ENCODE results near the gene MINDY2.
"Not testable (repeated sequence)": the region's sequence is repeated elsewhere in the genome, so short reads cannot be mapped to it uniquely, and the experiment has no call there.

Gene MINDY2

GRCh38 chr15:58762285-58762684, 8.8 kb upstream of the MINDY2 start:
- Histone ChIP-seq H3K27ac (no peak overlapping the region), H3K36me3 (ENCODE audit: insufficient read depth, low read length) (no peaks in the 10 kb centered on the region), H3K9me3 (ENCODE audit: low read depth, low read length) (no peaks in the 10 kb centered on the region; the same call in 1 of the 2 replicates), H3K9ac (ENCODE audit: insufficient read length) (no peak overlapping the region), H3K4me3 (no peak overlapping the region)
- TF ChIP-seq FOXP2 (optimal IDR thresholded peaks at IDR 0.05; ENCODE audit: control extremely low read depth, extremely low read length, insufficient read depth): no peak
- no peak for TF ChIP-seq POLR2AphosphoS5 (IDR thresholded peaks at IDR 0.05; ENCODE audit: borderline replicate concordance, low read depth, low read length)
- TF ChIP-seq EZH2 (IDR thresholded peaks at IDR 0.05): no peak
- no peak for DNase-seq (ENCODE audit: low read depth, low spot score)

DNA sequence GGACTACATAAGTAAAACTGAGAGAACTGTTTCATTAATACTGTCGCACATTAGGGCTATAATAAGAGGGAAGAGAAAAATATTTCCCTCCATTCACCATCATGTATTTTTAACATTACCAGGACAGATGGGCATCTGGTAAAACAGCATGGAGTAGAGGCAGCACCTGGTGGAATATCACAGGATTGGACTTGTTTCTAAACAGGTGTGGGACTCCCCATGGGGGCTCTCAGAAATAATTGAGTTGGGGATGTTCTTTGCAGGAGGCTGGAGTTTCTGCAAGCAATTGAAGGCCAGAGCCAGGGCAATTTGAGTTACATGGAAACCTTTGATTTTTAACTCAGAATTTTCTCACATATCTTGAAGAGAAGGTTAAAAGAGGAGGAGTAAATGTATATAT, 8.4 kb upstream of the MINDY2 start:
- Histone ChIP-seq H3K27ac (no peak overlapping the region), H3K36me3 (ENCODE audit: insufficient read depth, low read length) (no peaks in the 10 kb centered on the region), H3K9me3 (ENCODE audit: low read depth, low read length) (no peaks in the 10 kb centered on the region; the same call in 1 of the 2 replicates), H3K9ac (ENCODE audit: insufficient read length) (no peak overlapping the region), H3K4me3 (no peak overlapping the region)
- no peak for DNase-seq (ENCODE audit: low read depth, low spot score)
- TF ChIP-seq EZH2 (IDR thresholded peaks at IDR 0.05): no peak
- TF ChIP-seq POLR2AphosphoS5 (IDR thresholded peaks at IDR 0.05; ENCODE audit: borderline replicate concordance, low read depth, low read length): no peak
- no peak for TF ChIP-seq FOXP2 (optimal IDR thresholded peaks at IDR 0.05; ENCODE audit: control extremely low read depth, extremely low read length, insufficient read depth)

GRCh38 chr15:58764468-58764867, 6.6 kb upstream of the MINDY2 start:
- H3K36me3 ChIP-seq (ENCODE audit: insufficient read depth, low read length): no peaks in the 10 kb centered on the region
- TF ChIP-seq POLR2AphosphoS5 (IDR thresholded peaks at IDR 0.05; ENCODE audit: borderline replicate concordance, low read depth, low read length): no peak
- no peak for TF ChIP-seq EZH2 (IDR thresholded peaks at IDR 0.05)
- no peak for TF ChIP-seq FOXP2 (optimal IDR thresholded peaks at IDR 0.05; ENCODE audit: control extremely low read depth, extremely low read length, insufficient read depth)
- DNase-seq (ENCODE audit: low read depth, low spot score): no peak

GRCh38 chr15:58766290-58766689, 4.8 kb upstream of the MINDY2 start:
- TF ChIP-seq POLR2AphosphoS5 (IDR thresholded peaks at IDR 0.05; ENCODE audit: borderline replicate concordance, low read depth, low read length) (no peak), EZH2 (IDR thresholded peaks at IDR 0.05) (no peak), FOXP2 (optimal IDR thresholded peaks at IDR 0.05; ENCODE audit: control extremely low read depth, extremely low read length, insufficient read depth) (no peak)
- no peaks in the 10 kb centered on the region; the same call in 1 of the 2 replicates for H3K9me3 ChIP-seq (ENCODE audit: low read depth, low read length)
- no peak overlapping the region for H3K27ac ChIP-seq
- H3K4me3 ChIP-seq: no peak overlapping the region
- no peak overlapping the region for H3K9ac ChIP-seq (ENCODE audit: insufficient read length)
- no peak for DNase-seq (ENCODE audit: low read depth, low spot score)
- H3K36me3 ChIP-seq (ENCODE audit: insufficient read depth, low read length): no peaks in the 10 kb centered on the region

More at GRCh38 chr15:58764468-58764867, 6.6 kb upstream of the MINDY2 start:
- H3K9me3 ChIP-seq (ENCODE audit: low read depth, low read length): no peaks in the 10 kb centered on the region; the same call in 1 of the 2 replicates
- H3K9ac ChIP-seq (ENCODE audit: insufficient read length): no peak overlapping the region
- no peak overlapping the region for H3K27ac ChIP-seq
- no peak overlapping the region for H3K4me3 ChIP-seq

- H3K9me3 ChIP-seq (ENCODE audit: low read depth, low read length); H3K36me3 ChIP-seq (ENCODE audit: insufficient read depth, low read length); H3K9ac ChIP-seq (ENCODE audit: insufficient read length); DNase-seq (ENCODE audit: low read depth, low spot score); H3K4me3 ChIP-seq; H3K27ac ChIP-seq: not testable (repeated sequence)
These were observed 2.5 kb upstream of the MINDY2 start for GRCh38 chr15:58768601-58769004.

DNA sequence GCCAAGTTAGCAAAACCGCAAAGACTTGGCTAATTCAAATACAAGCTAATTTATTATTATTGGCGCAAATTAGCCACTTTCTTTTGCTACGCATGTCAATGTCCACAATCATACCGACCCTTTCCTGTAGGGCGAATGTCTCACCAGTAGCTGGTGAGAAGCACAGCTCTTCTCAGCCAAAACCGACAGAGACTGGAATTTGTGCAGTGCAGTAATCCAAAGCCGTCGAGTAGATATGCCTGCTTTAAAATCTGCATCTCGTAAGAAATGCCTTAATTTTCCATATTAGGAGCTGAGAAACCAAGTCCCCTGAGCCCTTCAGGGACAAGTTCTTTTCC, 614 bp upstream of the MINDY2 start:
- no peak for TF ChIP-seq POLR2AphosphoS5 (IDR thresholded peaks at IDR 0.05; ENCODE audit: borderline replicate concordance, low read depth, low read length)
- TF ChIP-seq EZH2 (IDR thresholded peaks at IDR 0.05): no peak
- no peak for TF ChIP-seq FOXP2 (optimal IDR thresholded peaks at IDR 0.05; ENCODE audit: control extremely low read depth, extremely low read length, insufficient read depth)
- Histone ChIP-seq H3K27ac (peak overlapping the region; percentile 11; the same call in 1 of the 2 replicates), H3K36me3 (ENCODE audit: insufficient read depth, low read length) (no peaks in the 10 kb centered on the region), H3K9me3 (ENCODE audit: low read depth, low read length) (no peaks in the 10 kb centered on the region), H3K4me3 (peak overlapping the region; percentile 89), H3K9ac (ENCODE audit: insufficient read length) (peak overlapping the region; percentile 69)
- DNase-seq (ENCODE audit: low read depth, low spot score): peak; percentile 51

DNA sequence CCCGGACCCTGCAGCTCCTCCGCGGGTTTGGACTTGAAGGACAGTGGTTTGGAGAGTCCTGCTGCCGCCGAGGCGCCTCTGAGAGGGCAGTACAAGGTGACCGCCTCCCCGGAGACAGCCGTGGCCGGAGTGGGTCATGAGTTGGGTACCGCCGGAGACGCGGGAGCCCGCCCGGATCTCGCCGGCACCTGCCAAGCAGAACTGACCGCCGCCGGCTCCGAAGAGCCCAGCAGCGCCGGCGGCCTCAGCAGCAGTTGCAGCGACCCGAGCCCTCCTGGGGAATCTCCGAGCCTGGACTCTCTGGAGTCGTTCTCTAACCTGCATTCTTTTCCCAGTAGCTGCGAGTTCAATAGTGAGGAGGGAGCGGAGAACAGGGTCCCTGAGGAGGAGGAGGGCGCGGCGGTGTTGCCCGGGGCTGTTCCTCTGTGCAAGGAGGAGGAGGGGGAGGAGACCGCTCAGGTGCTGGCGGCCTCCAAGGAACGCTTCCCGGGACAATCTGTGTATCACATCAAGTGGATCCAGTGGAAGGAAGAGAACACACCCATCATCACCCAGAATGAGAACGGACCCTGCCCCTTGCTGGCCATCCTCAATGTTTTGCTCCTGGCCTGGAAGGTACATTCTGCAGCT, 634 bp downstream of the MINDY2 start:
- no peaks in the 10 kb centered on the region for H3K9me3 ChIP-seq (ENCODE audit: low read depth, low read length)

GRCh38 chr15:58773024-58773423, 1.9 kb downstream of the MINDY2 start:
- TF ChIP-seq EZH2 (IDR thresholded peaks at IDR 0.05): no peak
- TF ChIP-seq POLR2AphosphoS5 (IDR thresholded peaks at IDR 0.05; ENCODE audit: borderline replicate concordance, low read depth, low read length): no peak
- no peak for TF ChIP-seq FOXP2 (optimal IDR thresholded peaks at IDR 0.05; ENCODE audit: control extremely low read depth, extremely low read length, insufficient read depth)
- no peak overlapping the region for H3K9ac ChIP-seq (ENCODE audit: insufficient read length)

More for the DNA sequence above, 634 bp downstream of the MINDY2 start:
- H3K9ac ChIP-seq (ENCODE audit: insufficient read length): peak overlapping the region; percentile 83
- H3K4me3 ChIP-seq: peak overlapping the region; percentile 89
- DNase-seq (ENCODE audit: low read depth, low spot score): no peak
- no peak overlapping the region for H3K27ac ChIP-seq
- TF ChIP-seq EZH2 (IDR thresholded peaks at IDR 0.05) (no peak), POLR2AphosphoS5 (IDR thresholded peaks at IDR 0.05; ENCODE audit: borderline replicate concordance, low read depth, low read length) (no peak), FOXP2 (optimal IDR thresholded peaks at IDR 0.05; ENCODE audit: control extremely low read depth, extremely low read length, insufficient read depth) (no peak)
- H3K36me3 ChIP-seq (ENCODE audit: insufficient read depth, low read length): no peaks in the 10 kb centered on the region

GRCh38 chr15:58775402-58775801, 4.3 kb downstream of the MINDY2 start:
- no peak for TF ChIP-seq FOXP2 (optimal IDR thresholded peaks at IDR 0.05; ENCODE audit: control extremely low read depth, extremely low read length, insufficient read depth)
- TF ChIP-seq POLR2AphosphoS5 (IDR thresholded peaks at IDR 0.05; ENCODE audit: borderline replicate concordance, low read depth, low read length): no peak
- TF ChIP-seq EZH2 (IDR thresholded peaks at IDR 0.05): no peak
- Histone ChIP-seq H3K9me3 (ENCODE audit: low read depth, low read length) (no peaks in the 10 kb centered on the region), H3K9ac (ENCODE audit: insufficient read length) (no peak overlapping the region), H3K4me3 (no peak overlapping the region), H3K36me3 (ENCODE audit: insufficient read depth, low read length) (no peaks in the 10 kb centered on the region), H3K27ac (no peak overlapping the region)
- DNase-seq (ENCODE audit: low read depth, low spot score): no peak

More at GRCh38 chr15:58773024-58773423, 1.9 kb downstream of the MINDY2 start:
- no peak for DNase-seq (ENCODE audit: low read depth, low spot score)
- H3K27ac ChIP-seq: no peak overlapping the region
- no peaks in the 10 kb centered on the region for H3K9me3 ChIP-seq (ENCODE audit: low read depth, low read length)
- no peaks in the 10 kb centered on the region for H3K36me3 ChIP-seq (ENCODE audit: insufficient read depth, low read length)
- H3K4me3 ChIP-seq: no peak overlapping the region
